GM12891 (cell line): Measurements from ENCODE around the gene DHX34.

Source experiments
- POLR2A ChIP-seq: IDR thresholded peaks from 2 replicates; pipeline ENCODE4 v1.6.1; 2011; ENCODE audit warnings: low read depth, low read length, control low read depth
- POLR2AphosphoS5 ChIP-seq: IDR thresholded peaks from 2 replicates; pipeline ENCODE4 v1.6.1; 2011; ENCODE audit warnings: low read depth, low read length, control low read depth
- POU2F2 ChIP-seq: IDR thresholded peaks from 2 replicates; pipeline ENCODE4 v1.6.1; 2011; ENCODE audit warnings: low read depth, mild to moderate bottlenecking, control low read depth, low read length, moderate library complexity
- TAF1 ChIP-seq: IDR thresholded peaks from 2 replicates; pipeline ENCODE4 v1.6.1; 2011; ENCODE audit warnings: low read depth, low read length, control low read depth

DNA sequence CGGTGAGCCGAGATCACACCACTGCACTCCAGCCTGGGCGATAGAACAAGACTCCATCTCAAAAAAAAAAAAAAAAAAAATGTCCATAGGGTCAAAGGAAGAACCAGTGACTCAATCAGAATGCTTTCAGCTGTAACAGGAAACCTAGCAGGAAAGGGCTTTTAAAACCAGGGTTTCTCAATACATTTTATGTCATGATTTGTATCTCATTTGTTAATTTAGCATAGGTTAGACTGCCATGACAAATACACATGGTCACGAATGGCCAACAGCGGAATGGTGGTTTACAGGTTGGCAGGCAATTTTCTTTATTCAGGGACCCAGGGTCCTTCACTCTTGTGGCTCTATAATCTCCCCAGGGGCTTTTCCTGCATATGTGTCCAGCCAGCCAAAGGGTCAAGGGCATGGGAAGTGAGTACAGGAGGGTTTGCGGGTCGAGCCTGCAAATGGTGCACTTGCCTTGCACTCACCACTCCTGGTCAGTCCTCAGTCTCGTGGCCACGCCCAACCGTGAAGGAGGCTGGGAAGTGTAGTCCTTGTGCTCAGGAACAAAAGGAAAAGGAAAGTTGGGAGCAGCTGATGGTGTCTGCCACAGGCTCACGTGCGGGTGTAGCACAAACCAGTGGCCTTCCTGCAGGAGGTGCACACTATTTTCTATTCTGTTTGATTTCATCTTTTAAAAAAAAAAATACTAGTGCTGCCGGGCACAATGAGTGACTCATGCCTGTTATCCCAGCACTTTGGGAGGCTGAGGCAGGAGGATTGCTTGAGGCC is 14.8 kb downstream of the DHX34 start:
- TF ChIP-seq POLR2AphosphoS5, result no peak
- no peak for TF ChIP-seq TAF1
- no peak for TF ChIP-seq POU2F2
- no peak for TF ChIP-seq POLR2A
